ENCODE results near the gene NPC2.
"Not testable (repeated sequence)": the region's sequence is repeated elsewhere in the genome, so short reads cannot be mapped to it uniquely, and the experiment has no call there.

The NPC2 gene

DNA sequence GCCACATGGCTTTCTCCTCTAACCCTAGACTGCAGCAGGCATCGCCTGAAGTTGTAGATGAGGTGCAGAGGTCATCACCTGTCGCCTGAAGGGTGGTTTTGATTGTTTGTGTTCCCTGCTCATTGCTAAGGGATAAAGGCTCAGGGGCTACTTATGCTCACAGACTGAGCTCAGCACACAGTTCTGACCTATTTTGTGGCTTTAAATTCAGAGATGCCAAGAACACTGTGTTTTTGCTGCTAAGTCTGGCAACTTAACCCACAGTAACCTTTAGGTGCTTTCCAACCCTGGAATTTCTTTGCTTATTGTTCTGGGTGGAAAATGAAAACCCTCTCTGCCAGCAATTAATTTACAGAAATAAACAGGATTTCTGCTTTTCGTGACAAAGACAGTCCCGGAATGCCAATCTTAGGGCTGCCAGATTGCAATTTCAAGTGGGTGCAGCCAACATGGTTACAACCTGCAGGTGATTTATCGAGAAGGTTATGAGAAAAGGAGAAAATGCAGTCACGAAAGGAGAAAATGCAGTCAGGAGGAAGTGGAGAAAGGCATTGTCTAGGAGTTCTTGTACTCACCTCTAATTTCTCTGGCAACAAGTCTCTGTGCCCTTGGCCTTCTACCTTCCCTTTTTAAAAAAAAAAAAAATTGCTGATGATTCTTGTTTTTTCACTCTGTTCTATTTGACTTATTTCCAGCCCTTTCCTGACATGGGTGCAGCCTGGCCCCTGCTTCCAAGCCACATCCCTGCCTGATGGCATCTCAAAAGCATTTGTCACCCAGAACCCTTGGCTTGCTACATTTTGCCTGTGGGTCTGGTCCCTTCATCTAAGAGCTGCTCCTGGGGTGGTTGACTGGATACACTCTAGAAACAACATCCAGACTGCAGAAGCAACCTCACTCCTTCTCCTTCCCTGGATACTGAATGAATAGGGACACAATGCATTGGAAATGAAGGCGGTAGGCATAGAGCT is 23.3 kb downstream of the NPC2 start:
- DNase-seq (ENCODE audit: low read depth in 2 of 2): no peak

DNA sequence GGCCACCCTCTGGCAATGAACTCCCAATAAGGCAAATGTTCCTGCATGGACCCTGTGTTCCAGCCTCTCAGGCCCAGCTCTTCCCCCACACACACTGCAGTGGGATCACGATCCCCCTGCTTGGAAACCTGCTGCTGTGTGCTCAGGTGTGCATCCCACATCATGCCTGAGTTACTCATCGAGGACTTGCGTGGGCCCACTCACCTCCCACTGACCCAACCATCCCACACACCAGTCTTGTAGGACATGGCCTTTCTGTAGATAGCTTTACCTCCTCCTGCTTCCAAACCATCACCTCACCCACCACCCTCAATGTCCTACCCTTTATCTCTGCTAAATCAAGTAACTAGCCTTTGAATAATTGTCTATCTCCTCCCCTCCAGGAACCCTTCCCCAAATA is 24.6 kb downstream of the NPC2 start:
- no peak for DNase-seq (ENCODE audit: low read depth in 2 of 2)

DNA sequence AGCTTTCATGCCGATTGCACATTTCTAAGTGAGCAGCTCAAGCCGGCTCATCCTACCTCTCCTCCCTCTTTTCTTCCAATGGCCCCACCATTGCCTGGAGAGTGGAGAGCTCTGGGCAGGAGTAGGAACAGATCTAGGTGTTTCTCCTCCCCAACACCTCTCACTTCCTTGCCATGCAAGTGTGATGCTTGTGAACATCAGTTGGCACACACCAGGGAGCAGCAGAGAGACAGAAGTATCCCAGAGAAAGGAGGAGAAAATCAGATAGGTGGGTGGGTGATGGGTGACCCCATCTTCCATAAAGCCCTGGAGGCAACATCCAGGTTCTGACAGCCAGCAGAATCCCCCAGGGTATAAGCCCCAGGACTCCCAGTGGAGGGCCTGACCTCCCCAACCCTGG is 27.8 kb downstream of the NPC2 start:
- DNase-seq (ENCODE audit: low read depth in 2 of 2): no peak

DNA sequence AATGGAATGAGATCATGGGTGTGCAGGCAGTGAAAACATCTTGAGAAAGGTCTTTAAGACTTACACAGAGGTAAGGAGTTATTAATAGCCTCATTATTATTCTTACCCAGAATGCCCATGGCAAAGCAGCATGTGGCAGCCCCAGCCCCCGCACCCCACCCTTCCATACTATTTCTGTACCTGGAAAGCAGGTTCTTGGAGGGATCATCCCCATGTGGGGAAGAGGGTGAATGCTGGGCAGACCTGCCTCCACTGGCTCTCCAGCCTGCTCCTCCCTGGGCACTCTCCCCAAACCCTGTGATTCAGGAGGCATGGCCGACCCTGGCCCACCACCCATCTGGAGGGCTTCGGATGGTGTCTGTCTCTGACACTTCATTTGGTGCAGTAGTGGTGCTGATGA is 28.3 kb downstream of the NPC2 start:
- DNase-seq (ENCODE audit: low read depth in 2 of 2): no peak

DNA sequence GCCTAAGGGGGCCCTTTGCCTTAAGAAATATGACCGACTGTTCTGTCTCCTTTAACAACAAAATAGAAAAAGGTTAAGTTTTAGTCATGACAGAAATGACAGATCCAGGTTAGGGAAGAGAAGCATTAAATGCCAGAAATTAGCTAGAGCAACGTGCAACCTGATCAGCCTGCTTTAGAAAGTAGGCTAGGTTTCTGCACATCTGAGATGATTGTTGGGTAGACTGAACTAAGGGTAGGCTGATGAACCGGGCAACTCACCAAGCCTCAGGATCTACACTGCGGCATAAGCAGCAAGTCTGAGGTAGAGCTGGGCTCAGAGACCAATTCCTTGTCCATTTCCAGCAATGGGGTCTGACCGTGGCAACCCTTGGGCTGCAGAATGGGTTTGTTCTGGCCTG is 29.4 kb downstream of the NPC2 start:
- DNase-seq (ENCODE audit: low read depth in 2 of 2): no peak

DNA sequence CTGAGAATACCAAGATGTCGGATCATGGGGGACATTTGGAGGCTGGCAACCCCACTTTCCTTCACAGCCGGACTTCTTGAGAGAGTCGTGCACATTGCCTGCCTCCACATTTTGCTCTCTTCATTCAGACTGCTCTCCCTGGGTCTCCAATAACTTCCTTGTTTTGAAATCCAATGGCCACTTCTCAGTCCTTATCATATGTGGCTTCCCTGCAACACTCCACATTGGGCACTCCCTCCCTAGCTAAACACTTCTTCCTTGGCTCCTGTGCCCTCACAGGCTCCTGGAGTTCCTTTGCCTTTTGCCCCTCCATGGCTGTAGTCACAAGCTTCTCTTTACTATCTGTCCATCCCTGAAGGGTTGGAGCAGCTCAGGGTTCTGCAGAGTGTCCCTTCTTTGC is 30.1 kb downstream of the NPC2 start:
- DNase-seq (ENCODE audit: low read depth in 2 of 2): no peak

DNA sequence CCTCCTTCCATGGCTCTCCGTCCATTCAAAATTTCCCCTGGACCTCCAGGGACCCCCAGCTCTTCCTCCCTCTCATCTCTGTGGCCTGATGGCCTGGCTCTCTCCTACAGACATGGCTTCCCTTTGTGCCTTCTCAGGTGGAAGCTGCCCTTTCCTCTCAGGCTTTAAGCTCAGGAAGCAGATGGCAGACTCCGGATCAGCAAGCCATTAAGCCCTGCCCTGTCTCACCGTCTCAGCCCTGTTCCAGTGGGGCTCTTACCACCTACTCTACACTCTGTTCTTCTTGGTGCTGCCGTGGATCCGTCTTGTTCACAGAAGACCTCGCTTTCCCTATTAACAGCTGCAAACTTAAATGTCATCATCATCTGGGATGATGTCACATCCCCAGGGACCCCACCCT is 33.1 kb downstream of the NPC2 start:
- no peak for DNase-seq (ENCODE audit: low read depth in 2 of 2)

DNA sequence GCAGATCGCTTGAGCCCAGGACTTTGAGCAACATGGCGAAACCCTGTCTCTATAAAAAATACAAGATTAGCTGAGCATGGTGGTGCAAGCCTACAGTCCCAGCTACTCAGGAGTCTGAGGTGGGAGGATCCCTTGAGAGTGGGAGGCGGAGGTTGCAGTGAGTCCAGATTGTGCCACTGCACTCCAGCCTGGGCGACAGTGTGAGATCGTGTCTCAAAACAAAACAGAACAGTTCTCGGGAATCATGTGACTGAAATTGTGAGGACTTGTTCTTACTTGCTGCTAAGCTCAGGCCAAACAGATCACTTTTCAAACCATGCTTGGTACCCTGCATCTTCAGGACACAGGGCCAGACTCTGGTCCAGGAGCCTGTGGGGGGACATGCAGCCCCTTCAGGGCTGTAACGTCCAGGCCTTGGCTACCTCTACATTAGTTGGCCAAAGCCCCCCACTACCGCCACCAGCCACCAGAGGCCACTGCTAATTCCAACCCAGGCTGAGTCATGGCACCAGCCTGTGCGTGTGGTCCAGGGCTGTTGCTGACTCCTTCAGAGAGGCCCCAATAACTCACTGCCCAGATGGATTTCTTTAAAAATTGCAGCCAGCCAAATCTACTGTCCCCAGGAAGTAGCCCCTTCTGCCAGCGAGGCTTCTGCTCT is 33.7 kb downstream of the NPC2 start:
- DNase-seq (ENCODE audit: low read depth in 2 of 2): peak; percentile 3 to 5

DNA sequence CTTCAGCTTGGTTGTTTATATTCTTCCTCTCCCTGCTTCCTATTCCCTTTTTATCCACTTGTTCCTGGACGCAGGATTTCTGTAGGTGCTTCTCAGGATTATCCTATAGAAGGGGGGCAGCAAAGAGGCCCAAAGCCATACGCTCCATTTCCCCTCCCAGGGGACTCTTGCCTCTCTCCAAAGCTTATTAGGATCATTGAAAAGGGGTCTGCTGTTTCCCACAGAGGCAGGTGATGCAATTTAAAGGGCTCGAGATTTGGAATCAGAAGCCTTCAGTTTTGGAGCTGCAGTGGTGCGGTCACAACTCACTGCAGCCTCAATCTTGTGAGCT is 35.6 kb downstream of the NPC2 start:
- DNase-seq (ENCODE audit: low read depth in 2 of 2): no peak

DNA sequence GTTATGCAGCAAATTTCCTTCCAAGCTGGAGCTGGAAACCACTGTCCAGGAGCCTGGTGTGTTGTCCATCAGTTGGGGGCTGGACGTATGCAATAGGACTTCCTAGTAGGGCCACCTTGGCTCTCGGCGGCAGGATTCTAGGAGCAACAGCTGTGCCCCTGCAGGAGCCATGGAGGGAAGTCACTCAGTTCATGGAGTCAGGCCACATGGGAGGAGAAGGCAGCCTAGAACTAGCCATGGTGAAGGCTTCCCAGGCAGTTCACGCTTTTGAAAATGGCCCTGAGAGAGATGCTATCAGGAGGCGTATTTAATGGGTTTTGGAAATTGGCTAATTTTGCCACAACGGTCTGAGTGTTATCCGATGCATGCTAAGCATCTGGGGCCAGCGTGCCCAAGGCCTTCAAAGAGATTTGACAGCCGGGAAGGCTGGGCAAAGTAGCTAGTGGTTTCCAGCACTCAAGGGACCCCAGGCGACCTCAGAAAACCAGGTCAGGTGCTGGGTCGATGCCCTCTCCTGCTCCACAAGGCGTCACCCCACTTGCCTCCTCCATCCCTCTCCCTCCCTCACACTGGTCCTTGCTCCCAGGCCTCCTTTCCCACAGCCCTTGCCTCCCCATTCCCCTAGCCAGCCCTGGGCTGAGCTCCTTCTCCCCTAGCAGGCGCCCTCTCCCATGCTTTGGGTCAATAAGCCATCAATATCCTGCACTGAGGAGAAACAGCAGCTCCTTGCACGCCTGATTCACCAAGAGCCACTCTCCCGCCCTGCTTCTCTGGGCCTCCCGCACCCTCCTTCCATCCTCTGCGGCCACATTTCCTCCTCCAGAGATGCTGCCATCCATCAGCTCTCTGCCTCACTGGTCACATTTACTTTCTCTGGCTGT is 36.2 kb downstream of the NPC2 start:
- no peak for DNase-seq (ENCODE audit: low read depth in 2 of 2)

DNA sequence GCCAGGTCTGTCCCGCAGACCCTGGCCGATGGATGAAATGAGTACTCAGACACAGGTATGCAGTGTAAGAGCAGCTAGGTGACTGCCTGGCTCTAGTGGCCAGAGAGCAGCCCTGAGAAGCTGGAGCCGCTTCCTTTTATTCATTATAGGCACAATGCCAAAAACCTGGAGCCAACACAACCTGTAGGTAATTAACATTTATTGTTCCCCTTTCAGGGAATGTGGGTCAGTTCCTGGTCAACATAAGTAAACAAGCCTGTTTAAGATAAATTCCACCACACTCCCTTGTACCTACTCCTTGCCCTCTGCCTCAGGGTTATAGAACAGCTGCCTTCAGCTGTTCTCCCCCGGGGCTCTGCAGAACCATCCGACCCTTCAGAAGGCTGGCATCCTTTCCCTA is 38.7 kb downstream of the NPC2 start:
- DNase-seq (ENCODE audit: low read depth in 2 of 2): not testable (repeated sequence)

DNA sequence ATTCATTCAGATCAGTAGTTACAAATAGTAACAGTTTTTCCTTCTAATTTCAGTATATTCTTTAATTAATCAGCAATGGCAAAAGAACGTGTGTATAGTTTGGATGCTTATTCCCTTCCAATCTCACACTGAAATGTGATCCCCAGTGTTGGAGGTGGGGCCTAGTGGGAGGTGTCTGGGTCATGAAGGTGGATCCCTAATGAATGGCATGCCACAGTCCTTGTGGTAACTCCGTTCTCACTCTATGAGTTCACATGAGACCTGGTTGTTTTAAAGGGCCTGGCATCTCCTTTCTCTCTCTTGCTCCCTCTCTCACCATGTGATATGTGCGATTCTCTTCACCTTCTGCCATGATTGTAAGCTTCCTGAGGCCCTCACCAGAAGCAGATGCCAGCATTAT is 48.2 kb downstream of the NPC2 start:
- no peak for DNase-seq (ENCODE audit: low read depth in 2 of 2)

DNA sequence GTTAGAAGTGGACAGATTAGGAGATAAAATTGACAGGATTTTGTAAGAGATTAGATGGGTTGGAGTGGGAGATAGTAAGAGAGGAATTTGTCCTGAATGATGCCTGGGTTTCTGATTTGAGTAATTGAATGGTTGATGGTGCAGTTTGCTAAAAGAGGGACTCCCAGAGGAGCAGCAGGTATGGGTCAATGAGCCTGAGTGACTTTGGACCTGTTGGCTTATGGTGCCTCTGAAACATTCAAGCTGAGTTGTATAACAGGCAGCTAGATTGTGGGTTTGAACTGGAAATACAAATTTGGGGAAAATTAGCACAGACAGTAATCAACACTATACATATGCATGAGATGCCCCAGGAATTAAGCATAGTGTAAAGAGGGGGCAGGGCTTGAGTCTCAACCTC is 50.3 kb downstream of the NPC2 start:
- DNase-seq (ENCODE audit: low read depth in 2 of 2): no peak

DNA sequence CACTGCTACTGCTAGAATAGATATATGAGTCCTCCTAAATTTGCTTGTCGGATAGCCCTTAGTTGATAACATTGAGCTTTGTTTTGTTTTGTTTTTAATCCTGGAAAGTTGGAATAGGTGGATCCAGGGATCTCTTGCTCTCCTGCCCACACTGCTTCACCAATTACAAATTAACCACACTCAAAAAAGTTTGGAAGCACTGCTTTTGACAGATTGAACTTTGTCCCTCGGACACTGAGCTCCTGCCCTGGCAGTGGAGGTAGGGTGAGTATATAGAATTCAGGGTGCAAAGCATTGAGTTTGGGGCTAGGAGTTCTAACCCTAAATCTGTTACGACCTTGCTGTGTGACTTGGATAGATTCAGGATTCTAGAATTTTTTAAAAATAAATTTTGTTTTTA is 52.0 kb downstream of the NPC2 start:
- no peak for DNase-seq (ENCODE audit: low read depth in 2 of 2)

DNA sequence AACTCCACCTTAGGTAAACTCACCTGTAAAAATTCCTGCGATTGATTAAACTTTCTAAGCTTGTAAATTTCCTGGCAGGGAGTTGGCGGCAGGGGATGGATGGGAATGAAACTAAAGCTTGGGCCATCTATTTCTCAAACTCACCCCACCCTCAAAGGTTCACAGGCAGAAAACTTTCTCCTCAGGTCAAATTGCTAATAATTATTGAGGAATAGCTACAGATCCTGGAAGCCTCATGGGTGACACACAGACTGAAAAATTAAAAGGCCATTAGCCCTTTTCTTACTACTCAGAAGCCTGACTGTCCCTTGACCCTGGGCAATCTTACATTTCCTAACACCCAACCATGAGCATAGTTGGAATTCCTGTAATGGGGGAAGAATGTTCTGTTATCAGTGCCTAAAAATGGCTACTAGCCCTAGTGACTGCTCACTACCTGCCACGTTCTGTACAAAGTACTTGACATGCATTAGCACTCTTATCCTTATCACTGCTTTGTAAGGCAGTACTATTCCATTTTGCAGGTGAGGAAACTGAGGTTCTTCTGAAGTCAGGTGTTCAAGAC is 54.7 kb downstream of the NPC2 start:
- no peak for DNase-seq (ENCODE audit: low read depth in 2 of 2)

DNA sequence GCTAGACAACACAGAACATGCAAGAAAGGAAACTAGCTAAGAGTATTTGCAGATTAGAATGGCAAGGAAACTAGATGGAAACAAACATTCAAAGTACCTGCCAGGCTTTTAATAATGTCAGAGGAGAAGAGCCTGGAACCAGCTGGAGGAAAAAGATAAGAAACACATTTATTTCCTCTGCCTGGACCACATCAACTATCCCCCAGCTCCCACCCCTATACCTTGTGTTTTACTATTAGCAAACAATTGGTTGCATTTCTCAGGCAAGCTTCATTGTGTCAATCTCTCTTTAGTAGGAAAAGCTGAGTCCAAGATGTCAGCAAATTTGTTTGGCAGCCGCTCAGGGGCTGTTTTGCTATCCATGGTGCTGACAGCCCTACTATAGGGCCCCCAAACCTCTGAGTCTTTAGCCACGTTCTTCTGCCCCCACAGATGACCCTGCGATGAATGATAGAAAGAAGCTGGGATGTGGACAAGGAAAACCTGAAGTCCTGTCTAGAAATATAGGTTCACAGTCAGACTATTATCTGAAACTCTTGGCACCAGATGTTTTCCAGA is 55.5 kb downstream of the NPC2 start:
- no peak for DNase-seq (ENCODE audit: low read depth in 2 of 2)

DNA sequence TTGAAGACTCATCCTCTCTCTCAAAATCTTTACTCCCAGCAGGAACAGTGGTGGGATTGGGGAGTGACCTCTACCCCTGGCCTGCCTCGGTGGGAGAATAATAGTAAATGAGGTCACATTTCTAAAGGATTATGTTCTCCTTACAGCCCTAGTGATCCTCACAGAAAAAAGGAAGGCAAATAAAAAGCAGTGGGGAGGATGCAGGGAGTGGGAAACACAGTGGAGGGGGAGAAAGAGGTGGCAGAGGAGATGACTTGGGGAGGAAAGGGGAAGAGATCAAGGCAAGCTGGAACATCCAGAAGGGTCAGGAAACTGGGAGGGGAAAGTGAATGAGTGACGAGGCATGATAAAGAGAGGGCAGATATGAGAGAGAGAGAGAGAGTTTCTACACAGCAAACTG is 58.8 kb downstream of the NPC2 start:
- DNase-seq (ENCODE audit: low read depth in 2 of 2): no peak

DNA sequence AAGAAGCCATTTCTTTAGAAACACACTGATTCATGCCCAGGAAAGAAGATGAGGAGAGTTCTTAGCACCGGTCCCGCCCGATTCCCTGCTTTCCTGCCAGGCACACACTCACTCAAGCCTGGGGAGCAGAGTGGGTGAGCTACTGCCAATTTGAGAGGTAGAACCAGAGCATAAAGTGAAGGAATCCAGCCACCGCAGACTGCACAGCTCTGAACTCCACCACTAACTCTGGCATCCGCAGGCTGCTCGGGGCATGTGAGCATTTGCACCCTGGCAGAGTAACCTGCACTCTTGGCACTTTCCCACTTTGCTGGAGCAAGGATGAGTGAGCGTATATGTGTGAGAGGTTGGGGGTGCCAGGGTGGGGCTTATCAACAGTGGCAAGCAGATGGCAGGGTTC is 63.1 kb downstream of the NPC2 start:
- no peak for DNase-seq (ENCODE audit: low read depth in 2 of 2)
